AG04450 (cell line): ENCODE results near the gene TBC1D10A. TPM values are rescaled to one million over a fixed set of nuclear protein-coding genes. Genes with fewer than 3 reads are reported as not detected.
A peak's percentile ranks its signal among the peaks of the same experiment; 100 is the strongest.

ENCODE experiments used
- CTCF ChIA-PET: fragments of 300-600, 350-600 bp; formaldehyde crosslinking; extraction: SDS; loops from one replicate; lab custom pipeline; 2022; ENCODE audit warnings: antibody characterized with exemption, inconsistent platforms; lab: Charles Lee
- POLR2A ChIA-PET: fragments of 350-600 bp; formaldehyde crosslinking; extraction: SDS; loops from one replicate; lab custom pipeline; 2021; ENCODE audit warnings: antibody characterized with exemption, inconsistent platforms; lab: Yijun Ruan, JAX
- DNase-seq: peaks from one replicate; pipeline ENCODE4 v3.0.0-alpha.2; 2011; ENCODE audit warnings: low read depth, low spot score
- H3K27ac ChIP-seq: one replicate; pipeline ENCODE4 v1.5.1; 2012; ENCODE audit warnings: low read depth, low read length, control low read depth
- H3K27me3 ChIP-seq: one replicate; pipeline ENCODE4 v1.6.0; 2012; ENCODE audit warnings: low read length; ENCODE audit not compliant: control insufficient read depth, insufficient read depth
- H3K4me3 ChIP-seq: 2 replicates; pipeline ENCODE4 v1.5.1; 2011; ENCODE audit warnings: mild to moderate bottlenecking, low read depth, low read length, control low read depth
- H3K9me3 ChIP-seq: 2 replicates; pipeline ENCODE4 v1.5.1; 2012; ENCODE audit warnings: low read length; ENCODE audit not compliant: control insufficient read depth, insufficient read depth
- CTCF ChIP-seq: IDR thresholded peaks from 2 replicates; pipeline ENCODE4 v1.5.1; 2011; ENCODE audit warnings: low read depth, low read length, control low read depth, inconsistent platforms
- polyA plus RNA-seq: library from polyadenylated mRNA; depleted of rRNA; stranded (reverse); fragments of >200 nt; gene quantifications from 2 replicates; pipeline ENCODE4 v1.2.3, GENCODE V29; 2011

The TBC1D10A gene
- polyA plus RNA-seq, 1 experiment = 14.5 TPM

DNA sequence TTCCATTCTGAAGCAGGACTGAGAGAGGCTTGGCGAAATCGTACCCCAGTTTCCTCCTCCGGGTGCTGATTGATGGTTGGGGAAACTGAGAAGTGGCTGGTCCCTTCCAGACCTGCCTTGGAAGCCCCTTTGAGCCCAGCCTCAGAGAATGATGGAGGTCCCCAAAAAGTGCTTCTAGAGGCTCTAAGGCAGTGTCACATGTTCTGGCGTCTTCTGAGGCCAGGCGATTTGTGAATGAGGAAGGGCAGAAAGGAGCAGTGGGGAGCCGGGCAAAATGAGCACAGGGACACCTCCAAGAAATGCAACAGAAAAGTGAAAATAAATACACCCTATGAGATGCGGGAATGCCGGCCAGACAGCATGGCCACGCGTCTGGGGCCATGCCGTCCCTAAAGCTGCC is 79.2 kb downstream of the TBC1D10A start:
- Histone ChIP-seq H3K4me3 (peak overlapping the region; percentile 84), H3K27me3 (no peaks in the 10 kb centered on the region), H3K27ac (peak overlapping the region; percentile 93), H3K9me3 (peaks cover 13% of the 10 kb centered on the region; the same call in 1 of the 2 replicates)
- no peak for TF ChIP-seq CTCF
- DNase-seq = no peak
- ChIA-PET CTCF (interaction anchor here (1.2 kb wide), 1 partner anchor 139 kb away, joined by 3 read pairs; no protein-coding TSS in a partner anchor), POLR2A (no interaction called here)

DNA sequence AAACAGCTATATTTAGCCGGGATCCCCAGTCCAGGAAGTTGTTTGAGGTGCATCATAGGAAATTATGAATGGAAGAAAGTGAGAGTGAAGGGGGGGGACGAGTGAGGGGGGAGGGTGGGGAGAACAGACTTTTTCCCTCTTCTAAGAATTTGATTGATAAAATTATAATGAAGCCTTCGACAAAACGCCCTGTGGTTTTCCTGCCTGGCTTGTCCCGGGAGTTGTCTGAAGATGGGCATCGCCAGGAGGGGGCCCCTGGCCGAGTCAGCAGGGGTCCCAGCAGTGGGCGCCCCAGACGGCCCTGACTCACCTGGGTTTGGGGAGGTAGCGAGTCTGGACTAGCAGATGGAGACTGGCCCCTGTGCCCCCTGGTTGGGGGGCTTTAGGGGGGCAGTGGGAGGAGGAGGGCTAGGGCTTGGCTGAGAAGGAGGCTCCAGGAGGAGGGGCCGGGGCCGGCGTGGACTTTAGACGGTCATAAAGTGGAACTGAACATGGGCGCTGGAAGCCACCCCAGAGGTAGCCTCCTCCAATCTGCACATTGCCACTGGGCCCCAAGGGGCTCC is 79.8 kb downstream of the TBC1D10A start:
- H3K4me3 ChIP-seq = peak overlapping the region; percentile 84
- peaks cover 13% of the 10 kb centered on the region; the same call in 1 of the 2 replicates for H3K9me3 ChIP-seq
- DNase-seq = no peak
- CTCF ChIA-PET = interaction anchor here (0.5 to 1.8 kb wide), 2 partner anchors 9 to 646 kb away, joined by 3 to 5 read pairs; no protein-coding TSS in a partner anchor
- H3K27me3 ChIP-seq = no peaks in the 10 kb centered on the region
- TF ChIP-seq CTCF = no peak
- POLR2A ChIA-PET = interaction anchor here (0.5 to 1.7 kb wide), 6 partner anchors 9 to 139 kb away, joined by 3 to 5 read pairs (median 4); no protein-coding TSS in a partner anchor
- peak overlapping the region; percentile 93 for H3K27ac ChIP-seq

- POLR2A ChIA-PET = interaction anchor here (0.5 to 1.7 kb wide), 6 partner anchors 9 to 138 kb away, joined by 3 to 5 read pairs (median 4); no protein-coding TSS in a partner anchor
- peak; percentile 18; the same call in 1 of the 2 replicates for TF ChIP-seq CTCF
- Histone ChIP-seq H3K27me3 (no peaks in the 10 kb centered on the region), H3K9me3 (peaks cover 13% of the 10 kb centered on the region; the same call in 1 of the 2 replicates), H3K4me3 (peak within 1 kb of the TSS; percentile 84), H3K27ac (peak within 1 kb of the TSS; percentile 93)
- CTCF ChIA-PET = interaction anchor here (0.5 to 1.8 kb wide), 3 partner anchors 9 to 645 kb away, joined by 3 to 5 read pairs (median 4); no protein-coding TSS in a partner anchor
- peak; percentile 54 for DNase-seq
Measured at GRCh38 chr22:30245985-30246813, 80.5 kb downstream of the TBC1D10A start, which contains the start of gene LIF. LIF (minus strand) TSS chr22:30246759; CDS start chr22:30246695, 64 bp downstream.

- H3K27ac ChIP-seq = peak overlapping the region; percentile 93
- no peak for TF ChIP-seq CTCF
- H3K9me3 ChIP-seq = peaks cover 13% of the 10 kb centered on the region; the same call in 1 of the 2 replicates
- DNase-seq = no peak
- no peaks in the 10 kb centered on the region for H3K27me3 ChIP-seq
- ChIA-PET POLR2A (interaction anchor here (1.5 to 1.7 kb wide), 2 partner anchors 8 to 11 kb away, joined by 5 read pairs; no protein-coding TSS in a partner anchor), CTCF (interaction anchor here (0.5 to 1.8 kb wide), 2 partner anchors 10 to 36 kb away, joined by 4 to 5 read pairs; no protein-coding TSS in a partner anchor)
- peak overlapping the region; percentile 84 for H3K4me3 ChIP-seq
Measured at GRCh38 chr22:30245181-30245984, 81.4 kb downstream of the TBC1D10A start.
